GF-D8 (cell line): ENCODE results near the gene POMT1.
"Not testable (repeated sequence)": the region's sequence is repeated elsewhere in the genome, so short reads cannot be mapped to it uniquely, and the experiment has no call there.

Source experiments
- DNase-seq: peaks from one replicate; lab custom pipeline; 2025; lab: John Stamatoyannopoulos, UW

POMT1 gene, protein sequence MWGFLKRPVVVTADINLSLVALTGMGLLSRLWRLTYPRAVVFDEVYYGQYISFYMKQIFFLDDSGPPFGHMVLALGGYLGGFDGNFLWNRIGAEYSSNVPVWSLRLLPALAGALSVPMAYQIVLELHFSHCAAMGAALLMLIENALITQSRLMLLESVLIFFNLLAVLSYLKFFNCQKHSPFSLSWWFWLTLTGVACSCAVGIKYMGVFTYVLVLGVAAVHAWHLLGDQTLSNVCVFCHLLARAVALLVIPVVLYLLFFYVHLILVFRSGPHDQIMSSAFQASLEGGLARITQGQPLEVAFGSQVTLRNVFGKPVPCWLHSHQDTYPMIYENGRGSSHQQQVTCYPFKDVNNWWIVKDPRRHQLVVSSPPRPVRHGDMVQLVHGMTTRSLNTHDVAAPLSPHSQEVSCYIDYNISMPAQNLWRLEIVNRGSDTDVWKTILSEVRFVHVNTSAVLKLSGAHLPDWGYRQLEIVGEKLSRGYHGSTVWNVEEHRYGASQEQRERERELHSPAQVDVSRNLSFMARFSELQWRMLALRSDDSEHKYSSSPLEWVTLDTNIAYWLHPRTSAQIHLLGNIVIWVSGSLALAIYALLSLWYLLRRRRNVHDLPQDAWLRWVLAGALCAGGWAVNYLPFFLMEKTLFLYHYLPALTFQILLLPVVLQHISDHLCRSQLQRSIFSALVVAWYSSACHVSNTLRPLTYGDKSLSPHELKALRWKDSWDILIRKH

GRCh38 chr9:131502781-131503625 lies at the start of gene POMT1:
Gene POMT1 (plus strand): TSS chr9:131502918. CDS start chr9:131504219, 1,301 bp downstream.
- peak; percentile 58 for DNase-seq

DNA sequence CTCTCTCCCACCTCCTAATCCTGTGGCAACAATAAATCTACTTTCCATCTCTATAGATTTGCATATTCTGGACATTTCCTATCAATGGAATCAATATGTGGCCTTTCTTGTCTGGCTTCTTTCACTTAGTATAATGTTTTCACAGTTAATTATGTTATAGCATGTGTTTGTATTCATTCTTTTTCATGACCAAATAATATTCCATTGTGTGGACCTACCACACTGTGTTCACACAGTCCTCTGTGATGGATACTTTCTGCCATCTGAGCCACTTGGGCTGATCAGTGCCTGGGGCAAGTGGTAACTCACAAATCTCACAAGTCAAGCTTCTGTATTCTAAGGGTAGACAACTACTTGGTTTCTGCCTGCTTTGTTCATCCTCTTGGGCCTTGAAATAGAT lies 48.7 kb upstream of the POMT1 start:
- DNase-seq: no peak

GRCh38 chr9:131455655-131456054 lies 47.1 kb upstream of the POMT1 start:
- not testable (repeated sequence) for DNase-seq

GRCh38 chr9:131457746-131458145 lies 45.0 kb upstream of the POMT1 start:
- no peak for DNase-seq

GRCh38 chr9:131459056-131459455 lies 43.7 kb upstream of the POMT1 start:
- no peak for DNase-seq

GRCh38 chr9:131461166-131461565 lies 41.6 kb upstream of the POMT1 start:
- no peak for DNase-seq

DNA sequence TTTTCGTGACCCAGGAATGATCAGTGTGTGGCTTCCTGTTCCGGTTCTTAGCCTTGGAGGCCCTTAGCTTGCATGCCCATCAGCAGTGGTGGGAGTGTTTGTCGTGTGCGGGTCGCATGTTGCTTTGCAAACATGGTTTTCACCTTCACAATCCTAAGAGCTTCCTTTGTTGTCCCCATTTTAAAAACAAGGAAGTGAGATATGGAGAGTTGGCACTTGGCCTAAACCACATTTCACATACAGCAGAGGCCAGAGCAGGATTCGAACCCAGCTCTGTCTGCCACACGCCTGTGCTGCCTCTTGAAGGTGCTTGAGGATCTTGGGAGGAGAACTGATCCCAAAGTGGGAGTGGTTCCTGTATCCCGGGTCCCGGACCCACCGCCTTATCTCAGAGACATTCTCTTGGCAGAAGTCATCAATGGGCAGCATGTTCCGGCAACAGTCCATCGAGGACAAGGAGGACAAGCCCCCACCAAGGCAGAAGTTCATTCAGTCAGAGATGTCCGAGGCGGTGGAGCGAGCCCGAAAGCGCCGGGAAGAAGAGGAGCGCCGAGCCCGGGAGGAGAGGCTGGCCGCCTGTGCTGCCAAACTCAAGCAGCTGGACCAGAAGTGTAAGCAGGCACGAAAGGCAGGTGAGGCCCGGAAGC lies 38.2 kb upstream of the POMT1 start:
- DNase-seq: no peak

GRCh38 chr9:131465401-131465800 lies 37.3 kb upstream of the POMT1 start:
- DNase-seq: no peak

GRCh38 chr9:131467214-131467935 lies 35.3 kb upstream of the POMT1 start:
- no peak for DNase-seq

- DNase-seq: no peak
Measured at GRCh38 chr9:131468031-131468430, 34.7 kb upstream of the POMT1 start.

- DNase-seq: no peak
Measured at GRCh38 chr9:131469356-131469755, 33.4 kb upstream of the POMT1 start.

GRCh38 chr9:131469951-131470350 lies 32.8 kb upstream of the POMT1 start:
- no peak for DNase-seq

GRCh38 chr9:131470581-131470991 lies 32.1 kb upstream of the POMT1 start:
- no peak for DNase-seq

- not testable (repeated sequence) for DNase-seq
Measured at GRCh38 chr9:131472085-131472484, 30.6 kb upstream of the POMT1 start.

DNA sequence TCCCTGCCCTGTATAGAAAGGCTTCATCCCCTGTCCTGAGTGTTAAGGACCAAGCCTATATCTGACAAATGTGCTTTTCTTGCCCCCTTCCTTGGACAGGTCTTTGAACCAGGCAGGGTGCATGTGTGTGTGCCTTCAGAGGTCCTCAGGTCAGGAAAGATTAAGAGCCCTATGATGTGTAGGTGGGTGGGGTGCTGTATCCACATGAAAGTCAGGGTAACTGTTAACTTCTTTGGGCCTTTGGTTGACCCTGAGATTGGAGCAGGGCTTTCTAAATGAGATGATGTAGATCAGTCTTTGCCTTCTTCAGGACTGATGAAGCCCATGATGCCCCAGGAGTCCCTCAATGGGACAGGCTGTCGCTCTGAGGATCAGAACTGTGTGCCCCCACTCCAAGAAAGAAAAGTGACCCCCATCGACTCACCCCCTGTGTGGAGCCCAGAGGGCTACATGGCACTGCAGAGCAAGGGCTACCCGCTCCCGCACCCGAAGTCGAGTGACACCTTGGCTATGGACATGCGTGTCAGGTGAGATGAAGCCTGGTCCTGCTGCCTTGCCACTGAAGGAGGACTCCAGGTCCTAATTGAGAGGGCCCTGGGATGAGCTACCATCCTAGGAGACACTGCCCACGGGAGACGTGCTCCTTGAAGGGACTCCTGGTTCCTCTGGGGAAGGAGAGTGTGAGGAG lies 29.4 kb upstream of the POMT1 start:
- DNase-seq: no peak

- no peak for DNase-seq
Measured at GRCh38 chr9:131473891-131474290, 28.8 kb upstream of the POMT1 start.

- no peak for DNase-seq
Measured at GRCh38 chr9:131474711-131475110, 28.0 kb upstream of the POMT1 start.

- no peak for DNase-seq
Measured at GRCh38 chr9:131475111-131475955, 27.4 kb upstream of the POMT1 start.

- DNase-seq: no peak
Measured at GRCh38 chr9:131475956-131476776, 26.6 kb upstream of the POMT1 start.
